NCI-H1417 treated with DMSO at 0.1 percent for 48 hours (cell line): ENCODE results near the gene DNAJC24.
"Not testable (repeated sequence)": the region's sequence is repeated elsewhere in the genome, so short reads cannot be mapped to it uniquely, and the experiment has no call there.

Source experiments
- DNase-seq: peaks from one replicate; lab custom pipeline; 2025; lab: John Stamatoyannopoulos, UW

Gene DNAJC24, protein sequence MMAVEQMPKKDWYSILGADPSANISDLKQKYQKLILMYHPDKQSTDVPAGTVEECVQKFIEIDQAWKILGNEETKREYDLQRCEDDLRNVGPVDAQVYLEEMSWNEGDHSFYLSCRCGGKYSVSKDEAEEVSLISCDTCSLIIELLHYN

GRCh38 chr11:31369348-31370329, at the start of gene DNAJC24, which contains the start of gene DCDC1:
Gene DNAJC24 (plus strand): TSS chr11:31369860. CDS start chr11:31370749, 889 bp downstream.
Gene DCDC1 (minus strand): TSS chr11:31369739. CDS start chr11:31328280, 41,459 bp downstream.
- DNase-seq, result peak; percentile 79

- DNase-seq, result not testable (repeated sequence)
Observed at GRCh38 chr11:31321494-31321893, 48.2 kb upstream of the DNAJC24 start.

- DNase-seq, result no peak
Observed at GRCh38 chr11:31323145-31323544, 46.5 kb upstream of the DNAJC24 start.

- no peak for DNase-seq
Observed at GRCh38 chr11:31325160-31325559, 44.5 kb upstream of the DNAJC24 start.

DNA sequence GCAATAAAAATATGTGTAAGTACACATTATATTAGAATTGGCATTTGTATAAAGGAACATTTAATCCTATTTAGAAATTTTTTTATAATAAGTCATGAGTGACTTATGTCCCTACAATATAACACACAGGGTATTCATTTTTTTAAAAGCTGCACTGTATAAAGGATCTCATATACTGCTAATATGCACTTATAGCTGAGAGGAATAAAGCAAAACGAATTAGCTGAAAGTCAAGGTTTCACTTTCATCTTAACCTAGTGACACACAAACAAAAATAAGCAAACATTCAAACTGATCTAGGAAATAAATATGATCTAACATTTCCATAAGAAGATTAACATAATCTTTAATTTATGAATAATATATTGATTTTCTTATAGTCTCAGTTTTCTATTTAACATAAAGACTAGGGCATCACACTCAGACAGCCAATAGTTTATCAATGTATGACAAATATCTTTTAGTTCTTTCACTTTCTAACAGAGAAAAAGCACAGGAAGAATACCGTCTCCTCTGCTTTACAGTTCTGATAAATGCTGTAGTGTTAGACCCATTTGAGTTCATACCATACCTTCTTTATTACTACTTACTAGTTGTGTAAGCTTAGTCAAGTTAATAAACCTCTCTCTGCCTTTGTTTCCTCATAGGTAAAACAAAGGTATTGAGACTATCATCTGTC, 43.1 kb upstream of the DNAJC24 start:
- no peak for DNase-seq

- no peak for DNase-seq
Observed at GRCh38 chr11:31327417-31327816, 42.2 kb upstream of the DNAJC24 start.

DNA sequence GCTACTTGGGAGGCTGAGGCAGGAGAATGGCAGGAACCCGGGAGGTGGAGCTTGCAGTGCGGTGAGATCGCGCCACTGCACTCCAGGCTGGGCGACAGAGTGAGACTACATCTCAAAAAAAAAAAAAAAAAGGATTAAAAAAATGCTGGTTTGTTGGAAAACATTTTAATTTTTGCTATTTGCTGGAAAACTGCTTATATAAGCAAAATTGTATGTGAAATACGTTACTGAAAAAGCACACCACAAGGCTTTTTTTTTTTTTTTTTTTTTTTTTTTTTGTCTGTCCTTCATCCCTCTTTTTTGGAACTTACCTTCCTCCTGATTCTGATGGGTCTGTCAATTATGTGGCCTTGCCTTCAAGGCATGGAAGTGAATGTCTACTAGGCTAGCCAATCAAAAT, 41.0 kb upstream of the DNAJC24 start:
- no peak for DNase-seq

DNA sequence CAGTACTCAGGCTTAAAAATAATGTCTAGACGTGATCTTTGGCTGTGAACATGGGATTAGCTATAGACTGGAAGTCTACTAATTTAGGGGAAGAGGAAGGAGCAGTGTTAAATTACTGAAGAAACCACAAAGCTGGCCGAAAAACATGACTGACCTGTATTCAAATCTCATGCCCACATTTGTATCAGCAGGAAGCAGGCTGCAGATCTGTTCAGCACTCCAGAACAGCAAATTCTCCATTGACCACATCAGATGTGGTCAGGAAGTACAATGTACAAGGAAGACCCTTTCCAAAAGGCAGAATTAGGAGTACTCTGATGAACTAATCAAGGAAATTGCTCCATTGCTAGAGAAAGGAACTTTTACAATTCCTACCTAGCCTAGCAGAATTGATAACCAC, 31.9 kb upstream of the DNAJC24 start:
- DNase-seq, result no peak

GRCh38 chr11:31340903-31341572, 28.6 kb upstream of the DNAJC24 start:
- no peak for DNase-seq

- no peak for DNase-seq
Observed at GRCh38 chr11:31351168-31351567, 18.5 kb upstream of the DNAJC24 start.

DNA sequence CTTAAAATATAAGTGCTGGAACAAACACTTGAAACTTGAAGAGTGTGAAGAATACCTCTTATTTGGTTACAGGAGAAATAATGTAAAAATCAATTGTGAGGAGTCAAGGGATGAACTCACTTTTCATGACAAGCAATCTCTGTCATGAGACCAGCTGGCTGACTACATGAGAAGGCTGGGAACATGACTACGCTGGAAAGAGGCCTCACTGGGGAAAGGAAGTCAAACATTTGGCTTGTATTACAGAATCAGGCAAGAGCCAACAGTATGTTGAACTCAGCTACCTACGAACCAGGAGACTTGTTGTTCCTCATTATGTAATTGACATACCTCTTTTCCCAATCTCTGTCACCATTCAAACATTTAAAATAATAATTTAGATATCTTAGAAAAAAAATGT, 14.5 kb upstream of the DNAJC24 start:
- DNase-seq, result no peak

GRCh38 chr11:31355817-31356216, 13.8 kb upstream of the DNAJC24 start:
- no peak for DNase-seq

DNA sequence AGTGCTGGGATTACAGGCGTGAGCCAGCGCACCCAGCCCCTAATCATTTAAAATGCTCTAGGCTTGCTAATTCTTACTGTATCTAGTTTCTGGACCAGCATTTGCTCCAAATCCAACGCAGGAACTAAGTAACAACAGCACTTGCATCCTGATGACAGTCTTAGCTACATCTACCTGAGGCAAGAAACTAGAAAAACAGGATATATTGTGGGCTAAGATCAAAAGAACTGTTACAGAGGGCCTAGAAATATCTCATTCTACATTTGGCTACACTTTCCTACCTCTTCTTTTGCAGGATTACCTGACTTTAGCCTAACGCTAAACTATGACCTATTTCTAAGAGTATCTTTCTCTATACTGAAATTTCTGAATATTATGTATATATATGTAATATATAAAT, 7.9 kb upstream of the DNAJC24 start:
- no peak for DNase-seq

DNA sequence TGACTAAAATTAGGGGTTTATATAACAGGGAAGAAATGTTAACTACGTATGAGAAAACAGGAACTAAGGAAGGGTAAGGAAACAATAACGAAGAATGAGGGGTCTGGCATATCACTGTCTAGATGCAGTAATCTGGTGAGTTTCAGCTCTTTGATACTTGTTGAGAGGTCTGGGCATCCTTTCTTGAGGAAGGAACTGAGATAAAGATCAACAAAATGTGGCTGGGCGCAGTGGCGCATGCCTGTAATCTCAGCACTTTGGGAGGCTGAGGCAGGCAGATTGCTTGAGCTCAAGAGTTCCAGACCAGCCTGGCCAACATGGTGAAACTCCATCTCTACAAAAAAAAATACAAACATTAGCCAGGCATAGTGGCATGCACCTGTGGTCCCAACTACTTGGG, 2.9 kb upstream of the DNAJC24 start:
- no peak for DNase-seq

DNA sequence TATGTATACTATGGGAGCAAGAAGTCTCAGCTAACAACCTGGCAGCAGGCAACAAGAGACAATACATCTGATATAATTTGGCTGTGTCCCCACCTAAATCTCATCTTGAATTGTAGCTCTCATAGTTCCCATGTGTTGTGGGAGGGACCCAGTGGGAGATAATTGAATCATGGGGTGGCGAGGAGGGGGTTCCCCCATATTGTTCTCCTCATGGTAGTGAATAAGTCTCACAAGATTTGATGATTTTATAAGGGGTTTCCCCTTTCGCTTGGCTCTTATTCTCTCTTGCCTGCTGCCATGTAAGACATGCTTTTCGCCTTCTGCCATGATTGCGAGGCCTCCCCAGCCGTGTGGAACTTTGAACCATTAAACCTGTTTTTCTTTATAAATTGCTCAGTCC, 6.2 kb downstream of the DNAJC24 start:
- no peak for DNase-seq

DNA sequence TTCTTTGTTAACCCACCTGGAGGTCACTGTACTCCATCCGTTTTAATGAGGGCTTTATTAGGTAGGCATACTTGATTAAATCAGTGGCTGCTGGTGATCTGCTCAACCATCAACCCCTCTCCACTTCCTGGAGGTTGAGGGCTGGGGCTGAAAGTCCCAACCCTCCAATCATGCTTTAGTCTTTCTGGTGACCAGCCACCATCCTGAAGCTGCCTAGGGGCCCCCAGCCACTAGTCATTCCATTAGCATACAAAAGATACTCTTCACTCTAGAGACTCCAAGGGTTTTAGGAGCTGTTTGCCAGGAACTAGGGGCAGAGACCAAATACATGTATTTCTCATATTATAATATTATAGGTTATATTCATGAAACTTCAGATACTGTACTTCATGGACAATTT, 13.5 kb downstream of the DNAJC24 start:
- DNase-seq, result no peak

- DNase-seq, result no peak
Observed at GRCh38 chr11:31387379-31387778, 17.7 kb downstream of the DNAJC24 start.

DNA sequence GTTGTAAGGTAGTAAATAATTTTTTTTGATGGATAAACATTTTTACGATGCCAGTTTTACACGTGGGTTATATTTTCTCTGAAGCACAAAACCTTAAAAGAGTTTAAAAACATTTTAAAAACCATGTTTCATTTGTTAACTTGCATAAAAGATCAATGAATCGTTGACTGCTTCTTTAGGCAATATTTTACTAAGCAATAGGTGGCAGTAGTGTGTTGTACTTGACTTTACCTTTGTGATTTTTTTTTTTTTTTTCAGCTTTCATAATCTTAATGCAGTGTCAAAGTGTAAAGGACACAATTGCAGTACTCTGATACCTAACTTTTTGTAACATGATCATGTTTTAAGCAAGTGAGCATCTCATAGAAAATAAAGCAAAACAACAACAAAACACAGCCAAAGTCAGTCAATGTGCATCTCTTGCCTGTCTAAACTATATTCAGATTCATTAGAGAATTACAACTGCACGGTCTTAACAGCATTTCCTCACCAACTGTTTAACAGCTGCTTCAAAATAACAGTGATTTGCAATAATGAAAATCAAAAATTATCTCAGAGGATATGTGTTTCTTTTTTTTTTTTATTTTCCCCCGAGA, 27.7 kb downstream of the DNAJC24 start:
- no peak for DNase-seq

DNA sequence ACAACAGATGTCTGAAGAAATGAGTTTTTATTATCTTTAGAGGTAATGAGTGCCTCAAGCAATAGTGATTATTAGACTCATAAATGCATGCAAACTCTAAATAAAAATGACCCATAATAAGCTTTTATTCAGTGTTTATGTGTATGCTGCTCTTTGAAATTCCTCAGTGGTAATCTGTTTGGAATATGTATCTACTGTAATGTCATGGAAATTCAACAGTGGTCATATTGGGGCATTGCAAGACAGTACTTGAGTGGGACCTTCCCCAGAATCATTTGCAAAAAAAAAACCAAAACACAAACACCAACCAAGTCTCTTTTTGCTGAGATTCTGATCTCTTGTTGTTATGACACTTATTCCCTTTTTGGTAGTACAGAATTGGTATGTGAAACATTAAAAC, 35.0 kb downstream of the DNAJC24 start:
- DNase-seq, result no peak

DNA sequence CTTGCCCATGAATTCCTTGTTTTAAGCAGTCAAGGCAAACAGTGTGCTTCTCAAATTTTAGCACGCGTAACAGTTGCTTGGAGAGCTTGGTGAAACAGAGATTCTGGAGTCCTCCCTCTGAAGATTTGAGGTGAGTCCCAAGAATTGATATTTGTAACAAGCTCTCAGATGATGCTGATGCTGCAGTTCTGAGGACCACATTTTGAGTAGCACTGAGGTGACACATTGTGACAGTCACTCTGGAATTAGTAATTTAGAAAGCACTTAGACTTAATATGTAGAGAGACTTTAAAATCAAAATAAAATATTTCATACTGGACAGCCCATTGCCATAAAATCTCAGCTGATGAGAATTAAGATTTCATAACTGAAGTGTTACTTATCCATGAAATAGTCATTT, 38.5 kb downstream of the DNAJC24 start:
- DNase-seq, result no peak

DNA sequence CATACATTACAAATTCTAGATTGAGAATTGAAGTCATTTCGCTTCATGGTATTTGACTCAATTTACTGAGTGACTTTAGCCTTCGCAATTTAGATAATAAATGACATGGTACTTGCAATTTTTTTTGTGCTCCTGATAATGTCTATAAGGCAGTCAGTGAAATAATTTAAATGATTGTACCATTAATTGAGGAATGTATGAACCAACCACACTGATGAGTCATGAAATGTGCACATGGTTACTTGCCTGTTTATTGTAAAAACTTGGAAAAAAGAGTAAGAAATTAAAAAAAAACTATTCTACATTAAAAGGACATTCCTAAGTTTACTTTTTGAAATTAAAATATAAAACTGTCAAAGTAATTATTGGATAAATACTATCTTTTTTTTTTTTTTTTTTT, 43.3 kb downstream of the DNAJC24 start:
- no peak for DNase-seq

- no peak for DNase-seq
Observed at GRCh38 chr11:31414338-31414737, 44.7 kb downstream of the DNAJC24 start.
